IMR-90 (cell line): ENCODE data around the gene NTSR2. TPM values are rescaled to one million over a fixed set of nuclear protein-coding genes. Genes with fewer than 3 reads are reported as not detected.

ENCODE experiments used
- ATAC-seq: fragments of 200-7000 bp; cut with Tn5 transposase; 2 replicates; pipeline ENCODE4 v1.9.1; 2020; ENCODE audit warnings: low read depth, mild to moderate bottlenecking, moderate library complexity
- BruUV-seq: library from RNA; stranded (reverse); fragments of 400-500 nt; replicated peaks from 2 replicates; lab custom pipeline; 2021; lab: Mats Ljungman, UMichigan
- CTCF ChIA-PET: fragments of 300-600 bp; formaldehyde crosslinking; extraction: SDS; loops from one replicate; lab custom pipeline; 2021; ENCODE audit warnings: antibody characterized with exemption; lab: Yijun Ruan, JAX
- POLR2A ChIA-PET: fragments of 300-600 bp; sonication (Branson Sonifier 250); formaldehyde crosslinking; loops from one replicate; lab custom pipeline; 2022; ENCODE audit warnings: antibody characterized with exemption; ENCODE audit not compliant: unreplicated experiment; lab: Charles Lee
- DNase-seq: peaks from one replicate; pipeline ENCODE4 v3.0.0; 2013
- H2AFZ ChIP-seq: replicated peaks from 2 replicates; pipeline ENCODE3; 2013; ENCODE audit warnings: low read length, mild to moderate bottlenecking; ENCODE audit not compliant: poor library complexity
- H2AK5ac ChIP-seq: 2 replicates; pipeline ENCODE4 v1.6.1; 2013; ENCODE audit warnings: low read depth, low read length, inconsistent platforms
- H2AK9ac ChIP-seq: replicated peaks from 2 replicates; pipeline ENCODE3; 2013; ENCODE audit warnings: mild to moderate bottlenecking, low read depth, low read length, moderate library complexity; ENCODE audit not compliant: poor library complexity
- H2BK120ac ChIP-seq: 2 replicates; pipeline ENCODE4 v1.6.1; 2013; ENCODE audit warnings: low read depth, low read length, inconsistent platforms
- H2BK15ac ChIP-seq: 3 replicates; pipeline ENCODE4 v1.6.1; 2013; ENCODE audit warnings: low read depth, low read length, inconsistent platforms
- H2BK20ac ChIP-seq: 2 replicates; pipeline ENCODE4 v1.6.1; 2013; ENCODE audit warnings: low read depth, mild to moderate bottlenecking, inconsistent platforms, low read length, moderate library complexity
- H2BK5ac ChIP-seq: 2 replicates; pipeline ENCODE4 v1.6.1; 2013; ENCODE audit warnings: mild to moderate bottlenecking, low read depth, low read length, inconsistent platforms; ENCODE audit not compliant: poor library complexity, severe bottlenecking
- H3K14ac ChIP-seq: replicated peaks from 2 replicates; pipeline ENCODE4 v1.6.1; 2013; ENCODE audit warnings: low read depth, low read length, inconsistent platforms
- H3K18ac ChIP-seq: 2 replicates; pipeline ENCODE4 v1.6.1; 2013; ENCODE audit warnings: low read depth, low read length, control low read depth
- H3K23ac ChIP-seq: 2 replicates; pipeline ENCODE4 v1.6.1; 2013; ENCODE audit warnings: low read depth, low read length, inconsistent platforms
- H3K27ac ChIP-seq: 2 replicates; pipeline ENCODE4 v1.5.1; 2013; ENCODE audit warnings: mild to moderate bottlenecking, control low read depth, low read length; ENCODE audit not compliant: insufficient read depth
- H3K27me3 ChIP-seq: 2 replicates; pipeline ENCODE4 v1.6.1; 2013; ENCODE audit warnings: low read length; ENCODE audit not compliant: control insufficient read depth, insufficient read depth
- H3K36me3 ChIP-seq: 2 replicates; pipeline ENCODE4 v1.6.1; 2013; ENCODE audit warnings: low read length, mixed read lengths; ENCODE audit not compliant: control insufficient read depth, insufficient read depth
- H3K4ac ChIP-seq: 2 replicates; pipeline ENCODE4 v1.6.1; 2013; ENCODE audit warnings: low read depth, low read length, inconsistent platforms
- H3K4me1 ChIP-seq: 2 replicates; pipeline ENCODE4 v1.6.1; 2013; ENCODE audit warnings: low read length, mixed read lengths; ENCODE audit not compliant: control insufficient read depth, insufficient read depth
- H3K4me2 ChIP-seq: 2 replicates; pipeline ENCODE4 v1.6.1; 2013; ENCODE audit warnings: low read depth, mild to moderate bottlenecking, control low read depth, low read length, moderate library complexity
- H3K4me3 ChIP-seq: 2 replicates; pipeline ENCODE4 v1.5.1; 2013; ENCODE audit warnings: low read depth, mild to moderate bottlenecking, control low read depth, low read length, moderate library complexity; ENCODE audit not compliant: insufficient read depth
- H3K56ac ChIP-seq: 2 replicates; pipeline ENCODE4 v1.6.1; 2013; ENCODE audit warnings: low read length, inconsistent platforms; ENCODE audit not compliant: insufficient read depth; ENCODE audit errors: extremely low read depth
- H3K79me1 ChIP-seq, 2 experiments: 2 replicates each; pipeline ENCODE4 v1.6.1; 2013; ENCODE audit warnings: low read length in 2 of 2, inconsistent platforms in 1 of 2, low read depth in 1 of 2
- H3K9ac ChIP-seq: 2 replicates; pipeline ENCODE4 v1.6.1; 2013; ENCODE audit warnings: low read depth, low read length, control low read depth
- H3K9me1 ChIP-seq: 2 replicates; pipeline ENCODE4 v1.6.1; 2013; ENCODE audit warnings: low read length, inconsistent platforms; ENCODE audit not compliant: insufficient read depth
- H3K9me3 ChIP-seq: 2 replicates; pipeline ENCODE4 v1.6.1; 2013; ENCODE audit warnings: low read length; ENCODE audit not compliant: control insufficient read depth, insufficient read depth
- H4K20me1 ChIP-seq: 2 replicates; pipeline ENCODE4 v1.6.1; 2013; ENCODE audit warnings: low read length, inconsistent platforms; ENCODE audit not compliant: insufficient read depth
- H4K5ac ChIP-seq: 2 replicates; pipeline ENCODE4 v1.6.1; 2013; ENCODE audit warnings: mild to moderate bottlenecking, low read depth, low read length, control low read depth
- H4K8ac ChIP-seq, 2 experiments: 2 replicates each; pipeline ENCODE4 v1.6.1; 2013; ENCODE audit warnings: low read depth in 2 of 2, low read length in 2 of 2, control low read depth in 1 of 2, inconsistent platforms in 1 of 2
- H4K91ac ChIP-seq: 2 replicates; pipeline ENCODE4 v1.6.1; 2013; ENCODE audit warnings: low read depth, low read length, inconsistent platforms; ENCODE audit not compliant: insufficient read depth
- BHLHE40 ChIP-seq: fragments of 150-350 bp; IDR thresholded peaks from 2 replicates; pipeline ENCODE4 v1.6.1; 2016; ENCODE audit warnings: mild to moderate bottlenecking, low read depth, low read length
- FOS ChIP-seq: fragments of 150-350 bp; IDR thresholded peaks from 2 replicates; pipeline ENCODE4 v1.6.1; 2016; ENCODE audit warnings: low read depth, low read length
- MAFK ChIP-seq: IDR thresholded peaks from 2 replicates; pipeline ENCODE4 v1.6.1; 2012; ENCODE audit warnings: low read depth, low read length, improper control_type of control experiment
- MAZ ChIP-seq: IDR thresholded peaks from 2 replicates; pipeline ENCODE4 v1.6.1; 2012; ENCODE audit warnings: low read depth, mild to moderate bottlenecking, low read length, improper control_type of control experiment, moderate library complexity, borderline replicate concordance
- NFE2L2 ChIP-seq: fragments of 150-350 bp; IDR thresholded peaks from 2 replicates; pipeline ENCODE4 v1.6.1; 2016; ENCODE audit warnings: low read depth, mild to moderate bottlenecking, low read length
- RAD21 ChIP-seq: IDR thresholded peaks from 2 replicates; pipeline ENCODE4 v1.6.1; 2012; ENCODE audit warnings: low read length, improper control_type of control experiment
- RFX5 ChIP-seq: IDR thresholded peaks from 2 replicates; pipeline ENCODE4 v1.8.0; 2012; ENCODE audit warnings: low read depth, mild to moderate bottlenecking, low read length, moderate library complexity
- SMC3 ChIP-seq: fragments of 150-350 bp; IDR thresholded peaks from 2 replicates; pipeline ENCODE4 v1.6.1; 2016; ENCODE audit warnings: low read depth, mild to moderate bottlenecking, antibody characterized with exemption, low read length, moderate library complexity
- WGBS, 2 experiments: methylation state at CpG; one replicate each; pipeline versions ENCODE4 v1.1.5 to v1.1.7; 2013; ENCODE audit warnings: missing lambda C conversion rate in 2 of 2; ENCODE audit not compliant: insufficient read length in 1 of 2; ENCODE audit errors: extremely low coverage in 2 of 2; 5-methylcytosine and 5-hydroxymethylcytosine counted together
- dilution Hi-C: fragments of 300-500 bp; cut with HindIII; formaldehyde crosslinking; loops from one replicate; pipeline ENCODE4 v1.14.3; 2018; ENCODE audit warnings: low sequenced_read_pairs; ENCODE audit not compliant: unreplicated experiment
- in situ Hi-C: fragments of 300-500 bp; cut with MboI; formaldehyde crosslinking; loops from 3 replicates; pipeline ENCODE4 v1.14.3; 2019; ENCODE audit warnings: low sequenced_read_pairs, inconsistent platforms, mixed read lengths
- intact Hi-C: fragments of 100-400 bp; cut with micrococcal nuclease; formaldehyde crosslinking; loops from 2 replicates; pipeline ENCODE4 v1.10.0; 2022
- polyA plus RNA-seq, 3 experiments: library from polyadenylated mRNA; depleted of rRNA; stranded (reverse); fragments of >200 nt; gene quantifications; 2 replicates each; pipeline ENCODE4 v1.2.3, GENCODE V29; 2012; ENCODE audit warnings: low replicate concordance in 1 of 3
- total RNA-seq: library from RNA; depleted of rRNA; stranded (reverse); fragments of >200 nt; gene quantifications from 2 replicates; pipeline ENCODE4 v1.2.3, GENCODE V29; 2012
- TF ChIP-seq, protein P1 (sequence below): conservative IDR thresholded peaks from 2 replicates; pipeline ENCODE4 v1.5.1; 2012; ENCODE audit warnings: mild to moderate bottlenecking, low read depth, low read length, improper control_type of control experiment
- TF ChIP-seq, protein P2 (sequence below): fragments of 150-350 bp; IDR thresholded peaks from 2 replicates; pipeline ENCODE4 v1.6.1; 2017; ENCODE audit warnings: mild to moderate bottlenecking, antibody characterized with exemption, low read length, low read depth
- TF ChIP-seq, protein P3 (sequence below): fragments of 150-350 bp; IDR thresholded peaks from 2 replicates; pipeline ENCODE4 v1.6.1; 2016; ENCODE audit warnings: low read depth, mild to moderate bottlenecking, low read length, moderate library complexity, borderline replicate concordance

The NTSR2 gene
- total and polyA plus RNA-seq, 2 of the 4 experiments (the other 2 are of a cell fraction), result not detected

DNA sequence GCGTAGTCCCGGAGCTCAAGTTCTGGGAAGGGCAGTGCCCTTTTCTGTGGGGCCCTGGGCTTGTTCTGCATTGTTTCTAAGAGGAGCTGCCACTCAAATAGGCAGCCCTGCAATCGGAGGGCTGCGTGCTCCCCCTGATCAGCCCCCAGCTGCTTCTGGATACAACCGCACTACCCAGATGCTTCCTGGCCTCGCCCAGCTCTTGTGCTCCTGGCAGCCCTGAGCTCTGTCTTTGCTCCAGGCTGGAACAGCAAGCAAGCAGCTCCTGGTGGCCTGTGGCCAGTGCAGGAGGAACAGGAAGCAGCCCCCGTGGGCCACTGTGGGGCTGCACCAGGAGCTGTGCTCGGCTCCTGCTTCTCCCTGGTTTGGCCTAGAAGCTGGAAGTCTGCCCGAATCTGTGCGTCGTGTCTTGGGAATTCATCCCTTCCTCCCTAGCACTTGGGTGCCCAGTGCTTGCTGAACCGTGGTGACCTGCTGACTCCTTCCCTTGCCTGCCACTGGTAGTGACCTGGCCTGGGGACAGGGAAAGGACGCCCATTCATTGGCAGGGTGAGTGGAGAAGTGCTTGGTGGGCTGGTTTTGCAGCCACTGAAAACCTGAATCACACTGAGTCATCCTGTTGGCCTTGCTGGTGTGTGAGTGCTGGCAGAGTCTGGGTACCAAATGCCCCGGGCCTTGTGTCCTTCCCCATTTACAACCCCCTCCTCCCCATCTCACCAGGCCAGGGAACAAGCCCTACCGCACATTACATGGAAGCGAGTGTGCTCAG is 27.3 kb upstream of the NTSR2 start (continued):
- TF ChIP-seq, protein P1, sequence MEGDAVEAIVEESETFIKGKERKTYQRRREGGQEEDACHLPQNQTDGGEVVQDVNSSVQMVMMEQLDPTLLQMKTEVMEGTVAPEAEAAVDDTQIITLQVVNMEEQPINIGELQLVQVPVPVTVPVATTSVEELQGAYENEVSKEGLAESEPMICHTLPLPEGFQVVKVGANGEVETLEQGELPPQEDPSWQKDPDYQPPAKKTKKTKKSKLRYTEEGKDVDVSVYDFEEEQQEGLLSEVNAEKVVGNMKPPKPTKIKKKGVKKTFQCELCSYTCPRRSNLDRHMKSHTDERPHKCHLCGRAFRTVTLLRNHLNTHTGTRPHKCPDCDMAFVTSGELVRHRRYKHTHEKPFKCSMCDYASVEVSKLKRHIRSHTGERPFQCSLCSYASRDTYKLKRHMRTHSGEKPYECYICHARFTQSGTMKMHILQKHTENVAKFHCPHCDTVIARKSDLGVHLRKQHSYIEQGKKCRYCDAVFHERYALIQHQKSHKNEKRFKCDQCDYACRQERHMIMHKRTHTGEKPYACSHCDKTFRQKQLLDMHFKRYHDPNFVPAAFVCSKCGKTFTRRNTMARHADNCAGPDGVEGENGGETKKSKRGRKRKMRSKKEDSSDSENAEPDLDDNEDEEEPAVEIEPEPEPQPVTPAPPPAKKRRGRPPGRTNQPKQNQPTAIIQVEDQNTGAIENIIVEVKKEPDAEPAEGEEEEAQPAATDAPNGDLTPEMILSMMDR, result no peak

DNA sequence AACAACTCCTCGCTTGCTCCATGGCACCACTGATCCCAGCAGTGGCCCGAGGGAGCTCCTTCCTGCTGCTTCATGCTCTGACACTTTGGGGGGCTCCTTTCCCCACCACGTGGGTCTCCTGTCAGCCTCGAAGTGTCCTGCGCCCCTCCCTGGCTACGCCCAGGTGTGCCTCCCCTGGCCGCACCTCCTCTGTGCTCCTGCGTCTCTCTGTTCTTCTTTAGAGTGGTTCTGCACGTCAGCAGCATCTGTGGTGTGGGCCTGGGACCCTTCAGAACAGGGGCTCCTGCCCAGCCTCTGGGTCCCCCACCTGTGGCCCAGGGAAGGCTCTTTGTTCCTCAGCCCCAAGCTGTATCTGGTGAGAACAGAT is 26.7 kb upstream of the NTSR2 start:
- Histone ChIP-seq H3K9ac (no peak overlapping the region), H3K18ac (no peak overlapping the region; the same call in 1 of the 2 replicates), H3K9me3 (no peaks in the 10 kb centered on the region), H2AFZ (peak overlapping the region; percentile 89), H3K4me1 (peaks cover 21% of the 10 kb centered on the region), H2BK5ac (peak overlapping the region; percentile 60), H3K4me3 (no peak overlapping the region), H2AK9ac (peak overlapping the region; percentile 44), H2BK15ac (peak overlapping the region; percentile 47; the same call in 1 of the 3 replicates), H3K27me3 (no peaks in the 10 kb centered on the region), H2BK120ac (peak overlapping the region; percentile 85), H4K5ac (no peak overlapping the region), H3K9me1 (peaks cover 13% of the 10 kb centered on the region; the same call in 1 of the 2 replicates), H2AK5ac (peak overlapping the region; percentile 74; the same call in 1 of the 2 replicates), H3K4me2 (no peak overlapping the region), H4K91ac (peak overlapping the region; percentile 54), H3K23ac (no peak overlapping the region), H4K8ac (peak overlapping the region in 1 of 2 experiments; percentile 60; a peak in 3 of 4 replicates), H2BK20ac (peak overlapping the region; percentile 49; the same call in 1 of the 2 replicates), H3K79me1 (no peaks in the 10 kb centered on the region), H3K4ac (peak overlapping the region; percentile 50), H3K14ac (peak overlapping the region; percentile 44; the same call in 1 of the 2 replicates), H3K27ac (no peak overlapping the region), H4K20me1 (no peaks in the 10 kb centered on the region), H3K56ac (no peak overlapping the region), H3K36me3 (no peaks in the 10 kb centered on the region)
- ChIA-PET POLR2A (no interaction called here), CTCF (interaction anchor here (1.3 to 1.9 kb wide), 2 partner anchors 9 to 83 kb away, joined by 5 to 7 read pairs; no protein-coding TSS in a partner anchor)
- dilution Hi-C loops (no loop called here), in situ Hi-C loops (loop anchor here (5.0 kb wide), 1 partner anchor 46 kb away; no protein-coding TSS in a partner anchor), intact Hi-C loops (no loop called here)
- DNase-seq, result no peak
- no peak for TF ChIP-seq SMC3
- no peak for TF ChIP-seq NFE2L2
- no peak for TF ChIP-seq RAD21
- no peak for TF ChIP-seq BHLHE40
- TF ChIP-seq MAZ, result no peak
- TF ChIP-seq, protein P2, sequence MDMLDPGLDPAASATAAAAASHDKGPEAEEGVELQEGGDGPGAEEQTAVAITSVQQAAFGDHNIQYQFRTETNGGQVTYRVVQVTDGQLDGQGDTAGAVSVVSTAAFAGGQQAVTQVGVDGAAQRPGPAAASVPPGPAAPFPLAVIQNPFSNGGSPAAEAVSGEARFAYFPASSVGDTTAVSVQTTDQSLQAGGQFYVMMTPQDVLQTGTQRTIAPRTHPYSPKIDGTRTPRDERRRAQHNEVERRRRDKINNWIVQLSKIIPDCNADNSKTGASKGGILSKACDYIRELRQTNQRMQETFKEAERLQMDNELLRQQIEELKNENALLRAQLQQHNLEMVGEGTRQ, result no peak
- TF ChIP-seq, protein P3, sequence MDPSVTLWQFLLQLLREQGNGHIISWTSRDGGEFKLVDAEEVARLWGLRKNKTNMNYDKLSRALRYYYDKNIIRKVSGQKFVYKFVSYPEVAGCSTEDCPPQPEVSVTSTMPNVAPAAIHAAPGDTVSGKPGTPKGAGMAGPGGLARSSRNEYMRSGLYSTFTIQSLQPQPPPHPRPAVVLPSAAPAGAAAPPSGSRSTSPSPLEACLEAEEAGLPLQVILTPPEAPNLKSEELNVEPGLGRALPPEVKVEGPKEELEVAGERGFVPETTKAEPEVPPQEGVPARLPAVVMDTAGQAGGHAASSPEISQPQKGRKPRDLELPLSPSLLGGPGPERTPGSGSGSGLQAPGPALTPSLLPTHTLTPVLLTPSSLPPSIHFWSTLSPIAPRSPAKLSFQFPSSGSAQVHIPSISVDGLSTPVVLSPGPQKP, result no peak
- TF ChIP-seq MAFK, result no peak
- no peak for TF ChIP-seq FOS
- TF ChIP-seq RFX5, result no peak
- no peak for ATAC-seq
- WGBS, 2 experiments, result 93% methylated on average over 4 of the region's 9 CpGs; no CpG with 5 or more reads in 1 of the 2 experiments
- no TSS peak for BruUV-seq
